ENCODE results near the gene ZFPL1.

Gene ZFPL1

DNA sequence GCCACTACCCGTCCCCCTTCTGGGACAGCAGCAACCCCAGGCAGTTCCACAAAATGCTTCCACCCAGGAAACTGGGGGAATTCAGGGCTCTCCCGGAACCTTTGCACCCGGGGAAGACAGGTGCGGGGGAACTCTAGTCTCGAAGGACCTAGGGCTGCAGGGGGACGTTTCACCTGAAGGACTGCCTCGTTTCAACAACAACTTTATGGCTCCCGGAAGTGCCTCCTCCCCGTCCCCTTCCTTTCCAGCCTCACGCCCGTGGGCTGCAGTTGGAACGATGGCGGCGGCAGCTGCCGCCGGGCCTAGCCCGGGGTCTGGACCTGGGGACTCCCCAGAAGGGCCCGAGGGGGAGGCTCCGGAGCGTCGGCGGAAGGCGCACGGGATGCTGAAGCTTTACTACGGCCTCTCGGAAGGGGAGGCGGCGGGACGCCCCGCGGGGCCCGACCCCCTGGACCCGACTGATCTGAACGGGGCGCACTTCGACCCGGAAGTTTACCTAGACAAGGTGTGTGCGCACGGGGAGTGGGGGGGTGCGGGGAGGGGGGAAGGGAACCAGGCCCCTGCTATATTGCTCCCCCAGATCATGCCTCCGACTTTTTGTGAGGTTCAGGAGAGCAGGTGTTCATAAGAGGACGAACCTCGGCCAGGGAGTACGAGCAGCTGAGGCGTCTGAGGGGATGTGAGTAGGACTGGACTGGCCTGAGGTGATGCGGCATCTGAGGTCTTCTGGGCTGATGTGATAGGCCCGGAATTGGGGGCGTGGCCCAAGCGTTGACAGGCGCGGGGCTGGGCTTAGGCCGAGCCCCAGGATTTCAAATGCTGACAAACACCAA lies 12.2 kb downstream of the ZFPL1 start, which contains the start of gene VPS51:
VPS51 (plus strand) TSS at position 241 of the 833 bp plus-strand sequence; CDS start at position 278, 37 bp downstream.
- peak; percentile 83 for DNase-seq

DNA sequence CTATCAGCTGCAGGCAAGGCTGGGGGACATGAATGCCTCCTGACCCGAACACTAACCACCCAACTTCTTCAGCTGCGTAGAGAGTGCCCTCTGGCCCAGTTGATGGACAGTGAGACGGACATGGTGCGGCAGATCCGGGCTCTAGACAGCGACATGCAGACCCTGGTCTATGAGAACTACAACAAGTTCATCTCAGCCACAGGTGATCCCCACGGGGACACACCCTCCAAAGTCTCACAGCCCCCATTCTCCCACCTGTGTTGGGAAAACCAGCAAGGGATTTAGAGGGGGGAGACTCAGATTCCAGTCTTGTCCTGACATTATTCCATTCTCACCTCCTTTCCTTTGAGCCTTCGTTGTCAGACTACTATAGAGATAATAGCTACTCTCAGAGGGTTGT lies 12.9 kb downstream of the ZFPL1 start:
- no peak for DNase-seq

DNA sequence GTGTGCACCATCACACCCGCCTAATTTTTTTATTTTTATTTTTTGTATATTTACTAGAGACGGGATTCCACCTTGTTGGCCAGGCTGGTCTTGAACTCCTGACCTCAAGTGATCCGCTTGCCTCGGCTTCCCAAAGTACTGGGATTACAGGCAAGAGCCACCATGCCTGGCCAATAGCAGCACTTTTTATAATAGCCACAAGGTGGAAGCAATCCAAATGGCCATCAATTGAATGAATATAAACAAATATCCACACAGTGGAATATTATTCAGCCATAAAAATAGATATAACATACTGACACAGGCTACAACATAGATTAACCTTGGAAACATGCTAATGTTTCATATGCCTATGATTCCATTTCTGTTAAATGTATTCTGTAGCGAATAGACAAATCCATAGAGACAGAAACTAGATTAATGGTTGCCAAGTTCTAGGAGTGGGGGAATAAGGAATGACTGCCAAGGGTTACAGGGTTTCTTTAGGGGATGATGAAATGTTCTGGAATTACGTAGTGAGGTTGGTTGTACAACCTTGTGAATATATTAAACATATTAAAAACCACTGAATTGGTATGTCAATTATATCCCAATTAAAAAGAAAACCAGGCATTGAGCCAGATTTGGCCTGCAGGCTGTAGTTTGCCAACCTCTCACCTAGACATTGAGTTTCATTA lies 16.8 kb downstream of the ZFPL1 start:
- DNase-seq = no peak

DNA sequence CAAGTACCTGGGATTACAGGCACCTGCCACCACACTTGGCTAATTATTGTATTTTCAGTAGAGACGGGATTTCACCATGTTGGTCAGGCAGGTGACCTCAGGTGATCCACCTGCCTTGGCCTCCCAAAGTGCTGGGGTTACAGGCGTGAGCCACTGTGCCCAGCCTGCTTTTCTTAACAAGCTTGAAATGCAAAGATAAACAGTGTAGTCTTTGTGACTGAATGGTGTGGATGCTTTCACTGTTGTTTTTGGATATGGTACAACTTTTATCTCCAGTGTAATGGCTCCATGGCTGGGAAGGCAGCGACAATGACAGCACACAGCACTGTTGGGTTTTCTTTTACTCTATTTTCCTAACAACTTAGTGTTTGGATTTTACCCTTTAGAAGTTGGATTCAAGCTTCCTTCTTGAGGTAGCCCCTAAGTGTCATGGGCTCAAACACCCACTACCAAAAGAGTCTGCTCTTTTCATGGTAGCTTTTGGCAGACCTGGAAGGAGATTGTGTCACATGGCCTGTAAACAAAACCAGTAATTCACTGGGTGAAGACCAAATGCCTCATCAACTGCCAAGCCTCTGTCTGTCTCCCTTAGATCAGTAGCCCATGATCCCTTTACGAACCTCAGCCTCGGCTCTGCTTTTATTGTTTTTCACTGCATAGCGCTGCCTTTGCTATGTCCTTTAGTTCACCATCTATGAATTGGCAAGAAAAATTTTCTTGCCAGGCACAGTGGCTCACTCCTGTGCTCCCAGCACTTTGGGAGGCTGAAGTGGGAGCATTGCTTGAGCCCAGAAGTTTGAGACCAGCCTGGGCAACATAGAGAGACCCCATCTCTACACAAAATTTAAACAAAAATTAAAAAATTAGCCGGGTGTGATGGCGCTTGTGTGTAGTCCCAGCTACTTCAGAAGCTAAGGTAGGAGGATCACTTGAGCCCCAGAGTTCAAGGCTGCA lies 18.4 kb downstream of the ZFPL1 start:
- no peak for DNase-seq

DNA sequence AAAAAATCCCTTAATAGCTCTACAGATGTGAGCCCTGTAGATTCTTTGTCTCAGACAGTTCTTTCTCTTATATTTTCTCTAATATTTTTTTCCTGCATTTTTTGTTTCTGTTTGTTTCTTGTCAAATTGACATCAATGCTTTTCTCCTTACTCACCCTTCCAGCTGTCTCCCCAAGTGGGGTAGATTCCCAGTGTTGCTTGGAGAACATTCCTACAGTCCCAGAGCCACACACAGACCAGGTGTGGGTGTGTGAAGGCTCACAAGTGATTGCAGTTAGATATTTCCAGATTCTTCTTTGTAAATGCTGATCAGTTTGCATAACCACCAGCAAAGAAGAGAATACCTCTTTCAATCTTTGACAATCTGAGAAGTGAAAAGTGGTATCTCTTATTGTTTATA lies 19.5 kb downstream of the ZFPL1 start:
- DNase-seq = no peak

DNA sequence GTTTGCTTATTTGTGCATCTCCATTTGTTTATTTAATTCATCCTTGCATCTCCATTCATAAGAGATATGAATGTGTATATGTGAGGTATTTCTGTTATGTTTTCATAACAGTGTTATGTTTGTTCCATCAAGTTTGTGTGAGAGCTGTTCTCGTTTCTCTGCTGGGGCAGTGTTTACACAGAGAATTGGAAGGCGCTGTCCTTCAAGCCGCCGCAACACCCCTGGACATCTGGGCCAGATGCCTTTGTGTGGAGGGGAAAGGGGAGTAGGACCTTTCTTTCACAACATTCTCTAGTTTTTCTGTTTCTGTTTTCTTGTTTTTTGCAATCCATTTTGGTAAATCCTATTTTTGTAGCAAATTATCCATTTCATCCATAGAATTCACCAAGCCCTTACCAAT lies 20.6 kb downstream of the ZFPL1 start:
- DNase-seq = no peak

DNA sequence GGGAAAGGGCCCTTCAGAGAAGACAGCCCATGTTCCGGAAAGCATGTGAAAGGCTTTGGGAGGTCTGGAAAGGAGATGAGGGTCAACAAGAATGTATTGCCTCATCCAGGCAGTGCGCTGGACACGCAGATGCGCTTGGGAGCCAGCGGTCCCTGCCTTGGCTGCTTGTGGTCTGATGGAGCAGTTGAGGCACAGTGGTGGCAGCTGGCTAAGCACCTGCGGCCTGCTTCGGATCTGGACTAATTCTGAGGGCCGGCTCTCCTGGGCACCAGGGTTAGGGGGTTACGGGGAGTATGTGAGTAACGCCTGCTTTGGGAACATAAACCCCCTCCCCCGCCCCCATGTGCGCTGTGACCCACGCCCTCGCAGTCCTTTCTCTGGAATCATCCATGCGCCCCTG lies 23.1 kb downstream of the ZFPL1 start:
- DNase-seq = no peak

DNA sequence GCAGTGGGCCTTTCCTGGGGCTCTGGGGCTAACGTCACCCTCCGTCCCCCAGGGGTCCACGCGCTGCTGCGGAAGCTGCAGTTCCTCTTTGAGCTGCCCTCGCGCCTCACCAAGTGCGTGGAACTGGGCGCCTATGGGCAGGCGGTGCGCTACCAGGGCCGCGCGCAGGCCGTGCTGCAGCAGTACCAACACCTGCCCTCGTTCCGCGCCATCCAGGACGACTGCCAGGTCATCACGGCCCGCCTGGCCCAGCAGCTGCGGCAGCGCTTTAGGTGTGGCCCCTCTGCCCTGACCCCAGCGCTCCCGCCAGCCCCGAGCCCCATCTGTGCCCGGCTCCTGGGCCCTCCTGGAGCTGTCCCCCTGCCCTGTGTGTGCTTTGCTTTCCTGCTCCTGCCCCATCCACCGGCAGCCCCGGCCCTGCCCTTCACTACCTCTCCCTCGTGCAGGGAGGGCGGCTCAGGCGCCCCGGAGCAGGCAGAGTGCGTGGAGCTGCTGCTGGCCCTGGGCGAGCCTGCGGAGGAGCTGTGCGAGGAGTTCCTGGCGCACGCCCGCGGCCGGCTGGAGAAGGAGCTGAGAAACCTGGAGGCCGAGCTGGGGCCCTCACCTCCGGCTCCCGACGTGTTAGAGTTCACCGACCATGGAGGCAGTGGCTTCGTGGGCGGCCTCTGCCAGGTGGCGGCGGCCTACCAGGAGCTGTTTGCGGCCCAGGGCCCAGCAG lies 23.9 kb downstream of the ZFPL1 start:
- DNase-seq = no peak

DNA sequence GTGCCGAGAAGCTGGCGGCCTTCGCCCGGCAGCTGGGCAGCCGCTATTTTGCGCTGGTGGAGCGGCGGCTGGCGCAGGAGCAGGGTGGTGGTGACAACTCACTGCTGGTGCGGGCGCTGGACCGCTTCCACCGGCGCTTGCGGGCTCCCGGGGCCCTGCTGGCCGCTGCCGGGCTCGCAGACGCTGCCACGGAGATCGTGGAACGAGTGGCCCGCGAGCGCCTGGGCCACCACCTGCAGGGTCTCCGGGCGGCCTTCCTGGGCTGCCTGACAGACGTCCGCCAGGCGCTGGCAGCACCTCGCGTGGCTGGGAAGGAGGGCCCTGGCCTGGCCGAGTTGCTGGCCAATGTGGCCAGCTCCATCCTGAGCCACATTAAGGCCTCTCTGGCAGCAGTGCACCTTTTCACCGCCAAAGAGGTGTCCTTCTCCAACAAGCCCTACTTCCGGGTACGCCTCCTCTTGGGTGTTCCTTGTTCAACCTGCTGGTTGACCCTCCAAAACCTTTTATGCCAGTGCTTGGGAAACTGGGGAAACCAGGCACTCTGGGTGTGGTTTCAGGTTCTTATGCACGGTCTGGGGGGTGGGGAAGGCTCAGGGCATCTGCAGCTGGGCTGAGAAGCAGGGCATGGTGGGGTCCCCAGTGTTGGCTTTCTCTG lies 24.6 kb downstream of the ZFPL1 start:
- DNase-seq = no peak

DNA sequence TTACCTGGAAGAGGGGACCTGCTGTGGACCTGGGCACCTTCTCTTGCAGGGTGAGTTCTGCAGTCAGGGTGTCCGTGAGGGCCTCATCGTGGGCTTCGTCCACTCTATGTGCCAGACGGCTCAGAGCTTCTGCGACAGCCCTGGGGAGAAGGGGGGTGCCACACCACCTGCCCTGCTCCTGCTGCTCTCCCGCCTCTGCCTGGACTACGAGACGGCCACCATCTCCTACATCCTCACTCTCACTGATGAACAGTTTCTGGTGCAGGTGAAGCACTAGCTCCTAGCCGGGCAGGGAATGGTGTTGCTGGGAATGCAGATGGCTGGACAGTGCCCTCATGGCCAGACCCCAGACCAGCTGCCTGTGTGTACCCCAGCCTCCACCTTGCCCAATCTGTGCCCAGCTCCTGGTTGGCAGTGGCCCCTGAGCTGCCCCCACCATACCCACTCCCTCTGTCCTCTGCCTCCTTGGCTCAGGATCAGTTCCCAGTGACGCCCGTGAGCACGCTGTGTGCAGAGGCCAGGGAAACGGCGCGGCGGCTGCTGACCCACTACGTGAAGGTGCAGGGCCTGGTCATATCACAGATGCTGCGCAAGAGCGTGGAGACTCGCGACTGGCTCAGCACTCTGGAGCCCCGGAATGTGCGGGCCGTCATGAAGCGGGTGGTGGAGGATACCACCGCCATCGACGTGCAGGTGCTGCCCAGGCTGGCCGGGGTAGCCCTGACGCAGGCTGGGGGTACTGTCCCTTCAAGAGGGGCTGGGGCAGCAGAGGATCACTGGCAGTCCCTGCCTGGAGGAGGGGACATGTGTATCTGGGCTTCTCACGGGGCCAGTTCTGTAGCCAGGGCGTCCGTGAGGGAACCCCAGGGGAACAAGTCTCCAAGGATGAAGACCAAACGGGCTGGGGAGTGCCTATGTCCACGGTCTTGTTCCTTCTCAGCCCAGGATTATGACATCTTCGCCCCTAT lies 25.5 kb downstream of the ZFPL1 start:
- no peak for DNase-seq

DNA sequence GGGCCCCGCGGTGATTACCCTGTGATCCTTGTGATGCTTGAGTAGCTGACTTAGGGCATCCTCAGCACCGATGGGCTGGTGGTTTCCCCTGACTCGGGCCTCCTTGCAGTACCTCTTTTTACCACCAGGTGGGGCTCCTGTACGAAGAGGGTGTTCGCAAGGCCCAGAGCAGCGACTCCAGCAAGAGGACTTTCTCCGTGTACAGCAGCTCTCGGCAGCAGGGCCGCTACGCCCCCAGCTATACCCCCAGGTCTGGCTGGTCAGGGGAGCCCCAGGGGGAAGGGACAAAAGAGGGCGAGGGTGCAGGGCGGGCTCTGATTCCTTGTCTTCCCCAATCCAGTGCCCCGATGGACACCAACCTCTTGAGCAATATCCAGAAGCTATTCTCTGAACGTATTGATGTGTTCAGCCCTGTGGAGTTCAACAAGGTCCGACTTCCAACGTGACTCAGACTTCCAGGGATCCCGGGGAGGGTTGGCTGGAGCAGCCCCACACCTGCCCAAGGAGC lies 26.4 kb downstream of the ZFPL1 start:
- peak; percentile 83 for DNase-seq

DNA sequence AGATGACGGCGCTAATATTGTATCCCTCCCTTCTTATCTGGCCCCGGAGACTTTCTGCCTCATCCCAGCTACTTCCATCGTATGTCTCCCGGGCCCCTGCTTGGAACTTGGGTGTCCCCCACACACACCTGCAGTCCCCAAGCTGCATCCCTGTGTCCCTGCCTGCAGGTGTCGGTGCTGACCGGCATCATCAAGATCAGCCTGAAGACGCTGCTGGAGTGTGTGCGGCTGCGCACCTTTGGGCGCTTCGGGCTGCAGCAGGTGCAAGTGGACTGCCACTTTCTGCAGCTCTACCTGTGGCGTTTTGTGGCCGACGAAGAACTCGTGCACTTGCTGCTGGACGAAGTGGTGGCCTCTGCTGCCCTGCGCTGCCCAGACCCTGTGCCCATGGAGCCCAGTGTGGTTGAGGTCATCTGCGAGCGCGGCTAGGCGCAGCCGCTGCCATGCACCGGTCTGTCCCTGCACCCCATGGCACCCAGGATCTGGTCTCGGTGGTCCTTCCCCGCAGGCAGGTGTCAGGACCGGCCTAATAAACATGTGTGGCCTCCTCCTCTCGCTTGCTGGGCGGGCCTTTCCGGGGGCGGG lies 27.2 kb downstream of the ZFPL1 start:
- DNase-seq = no peak

DNA sequence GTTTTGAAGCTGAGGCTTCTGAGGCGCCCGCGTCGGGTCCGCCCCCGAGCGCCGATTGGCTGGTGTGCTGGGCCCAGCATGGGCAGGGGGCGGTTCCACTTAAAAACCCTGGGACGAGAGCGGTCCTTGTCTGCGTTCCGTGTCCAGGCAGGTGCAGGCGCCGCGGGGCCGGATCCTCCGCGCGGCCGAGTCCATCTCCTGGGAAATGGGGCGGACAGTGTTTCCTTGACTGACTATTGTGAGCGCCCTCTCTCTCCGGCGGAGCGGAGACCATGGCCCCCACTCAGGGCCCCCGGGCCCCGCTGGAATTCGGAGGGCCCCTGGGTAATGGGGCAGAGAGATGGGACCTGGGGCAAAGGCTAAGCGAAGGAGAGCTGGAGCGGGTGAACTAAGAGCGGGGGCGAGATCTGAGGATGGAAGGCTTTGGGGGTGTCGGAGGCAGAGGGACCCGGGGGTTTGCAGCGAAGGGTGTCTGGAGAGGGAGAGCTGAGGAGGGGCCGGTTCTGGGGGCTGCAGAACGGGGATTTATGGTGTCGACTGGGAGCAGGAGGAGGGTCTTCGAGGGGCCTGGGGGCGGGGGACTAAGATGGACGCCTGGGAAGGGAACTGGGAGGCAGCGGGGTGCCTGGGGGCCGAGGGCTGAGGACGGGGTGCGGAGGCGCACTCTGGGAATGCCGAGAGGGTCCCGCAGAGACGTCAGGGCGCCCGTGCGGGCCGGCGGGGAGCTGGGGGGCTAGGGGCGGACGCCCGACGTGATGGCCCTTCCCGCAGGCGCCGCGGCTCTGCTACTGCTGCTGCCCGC lies 27.9 kb downstream of the ZFPL1 start, which contains the start of gene TM7SF2:
TM7SF2 (plus strand) TSS at position 129 of the 802 bp plus-strand sequence; CDS start at position 273, 144 bp downstream.
- peak; percentile 93 for DNase-seq

DNA sequence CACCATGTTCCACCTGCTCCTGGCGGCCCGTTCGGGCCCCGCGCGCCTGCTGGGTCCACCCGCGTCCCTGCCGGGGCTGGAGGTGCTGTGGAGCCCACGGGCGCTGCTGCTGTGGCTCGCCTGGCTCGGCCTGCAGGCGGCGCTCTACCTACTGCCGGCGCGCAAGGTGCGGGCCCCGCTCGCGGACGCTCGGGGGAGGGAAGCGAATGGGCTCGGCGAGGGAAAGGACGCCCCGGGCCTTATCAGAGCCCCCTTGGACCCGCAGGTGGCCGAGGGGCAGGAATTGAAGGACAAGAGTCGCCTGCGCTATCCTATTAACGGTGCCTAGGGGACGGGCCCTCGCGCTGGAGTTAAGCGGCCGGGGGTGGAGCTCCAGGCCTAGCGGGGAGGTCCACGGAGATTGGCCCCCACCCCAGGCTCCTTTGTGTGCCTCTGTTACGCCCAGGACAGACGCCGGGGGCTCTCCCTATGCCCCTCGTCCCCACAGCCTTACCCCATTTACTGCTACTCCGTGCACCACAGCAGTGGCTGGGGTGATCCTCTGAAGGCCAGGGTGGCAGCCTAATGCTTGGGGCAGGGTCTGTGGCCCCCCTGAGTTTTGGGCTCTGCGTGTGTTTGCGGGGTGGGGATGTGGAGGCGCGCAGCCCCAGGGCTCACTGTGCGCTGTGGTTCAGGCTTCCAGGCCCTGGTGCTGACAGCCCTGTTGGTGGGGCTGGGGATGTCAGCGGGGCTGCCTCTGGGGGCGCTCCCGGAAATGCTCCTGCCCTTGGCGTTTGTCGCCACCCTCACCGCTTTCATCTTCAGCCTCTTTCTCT lies 28.7 kb downstream of the ZFPL1 start:
- DNase-seq = peak; percentile 48

DNA sequence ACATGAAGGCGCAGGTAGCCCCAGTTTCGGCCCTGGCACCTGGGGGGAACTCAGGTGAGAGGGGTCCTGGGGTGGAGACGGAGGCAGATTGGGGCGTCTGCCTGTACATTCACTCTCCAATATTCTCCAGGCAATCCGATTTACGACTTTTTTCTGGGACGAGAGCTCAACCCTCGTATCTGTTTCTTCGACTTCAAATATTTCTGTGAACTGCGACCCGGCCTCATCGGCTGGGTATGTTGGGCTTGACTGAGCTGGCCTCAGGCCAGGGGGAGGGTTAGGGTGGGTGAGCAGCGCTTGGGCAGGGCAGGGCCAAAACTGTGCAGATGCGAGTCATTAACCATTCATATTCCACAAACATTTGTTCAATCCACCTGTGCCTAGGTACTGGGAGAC lies 29.3 kb downstream of the ZFPL1 start:
- peak; percentile 48 for DNase-seq

DNA sequence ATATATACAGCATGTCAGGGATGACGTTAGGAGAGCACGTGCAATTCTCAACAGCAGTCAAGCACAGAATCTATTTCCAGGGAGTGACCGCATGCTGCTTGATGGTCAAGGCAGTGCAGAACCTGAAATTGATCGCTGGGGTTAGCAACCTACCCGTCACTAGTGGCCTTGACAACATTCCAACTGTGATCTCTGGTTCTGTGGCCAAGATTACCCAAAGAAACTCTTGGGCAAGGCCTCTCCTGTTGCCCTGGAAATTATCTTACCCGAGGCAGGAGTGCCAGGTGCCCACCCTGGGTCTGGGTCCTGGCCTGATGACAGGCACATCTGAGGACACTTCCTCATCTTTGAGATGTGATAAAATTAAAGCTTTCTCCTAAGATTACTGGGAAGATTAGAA lies 29.8 kb downstream of the ZFPL1 start:
- no peak for DNase-seq

DNA sequence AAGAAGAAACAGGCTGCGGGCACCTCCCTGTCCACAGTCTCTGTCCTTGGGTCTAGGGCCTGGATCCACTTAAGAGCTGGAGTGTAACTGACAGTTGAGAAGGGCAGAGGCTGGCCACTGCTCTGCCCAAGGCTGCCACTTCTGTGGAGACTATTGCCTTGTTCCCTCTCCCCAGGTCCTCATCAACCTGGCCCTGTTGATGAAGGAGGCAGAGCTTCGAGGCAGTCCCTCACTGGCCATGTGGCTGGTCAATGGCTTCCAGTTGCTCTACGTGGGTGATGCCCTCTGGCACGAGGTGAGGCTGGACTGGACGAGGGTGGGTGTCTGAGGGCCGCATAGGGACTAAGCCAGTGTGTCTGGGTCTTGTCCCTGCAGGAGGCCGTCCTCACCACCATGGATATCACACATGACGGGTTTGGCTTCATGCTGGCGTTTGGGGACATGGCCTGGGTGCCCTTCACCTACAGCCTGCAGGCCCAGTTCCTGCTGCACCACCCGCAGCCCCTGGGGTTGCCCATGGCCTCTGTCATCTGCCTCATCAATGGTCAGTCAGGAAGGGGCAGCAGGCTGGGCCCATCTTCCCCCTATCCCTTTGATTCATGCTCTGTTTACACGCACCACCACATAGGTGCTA lies 30.6 kb downstream of the ZFPL1 start:
- no peak for DNase-seq
